Stimulated activated CD8-positive, alpha-beta memory T cell treated with anti-CD3 and anti-CD28 coated beads, Interleukin-12 subunit alpha, Interleukin-12 subunit beta, amount 100 ng/mL, for 24 hours (primary cell): ENCODE results near the gene AHSP.
"Not testable (repeated sequence)": the region's sequence is repeated elsewhere in the genome, so short reads cannot be mapped to it uniquely, and the experiment has no call there.

Experiments used
- DNase-seq: peaks from one replicate; pipeline ENCODE4 v3.0.0-alpha.2; 2020; ENCODE audit errors: extremely low read depth

AHSP gene

DNA sequence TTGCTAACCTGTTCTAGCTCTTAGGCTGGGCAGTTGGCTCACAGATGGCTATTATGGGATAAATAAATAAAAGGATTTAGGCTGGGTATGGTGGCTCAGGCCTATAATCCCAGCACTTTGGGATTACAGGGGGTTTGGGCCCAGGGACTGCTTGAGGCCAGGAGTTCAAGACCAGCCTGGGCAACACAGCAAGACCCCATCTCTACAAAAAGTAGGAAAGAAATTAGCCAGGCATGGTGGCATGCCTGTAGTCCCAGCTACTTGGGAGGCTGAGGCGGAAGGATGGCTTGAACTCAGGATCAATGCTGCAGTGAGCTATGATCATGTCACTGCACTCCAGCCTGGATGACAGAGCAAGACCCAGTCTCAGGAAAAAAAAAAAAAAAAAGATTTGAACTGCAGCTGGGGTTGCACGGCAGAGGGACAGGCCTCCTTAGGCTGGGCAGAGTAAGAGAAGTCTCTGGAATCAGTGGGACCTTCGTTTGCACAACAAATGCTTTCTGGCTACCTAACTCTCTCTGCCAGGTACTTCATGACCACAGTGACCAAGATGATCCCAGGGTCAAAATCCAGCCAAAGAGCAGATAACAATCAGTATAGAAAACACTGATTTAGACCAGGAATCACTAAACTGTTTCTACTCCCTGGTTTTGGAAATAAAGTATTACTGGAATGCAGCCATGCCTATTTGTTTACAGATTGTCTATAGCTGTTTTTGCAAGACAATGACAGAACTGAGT lies 26.3 kb upstream of the AHSP start:
- no peak for DNase-seq

DNA sequence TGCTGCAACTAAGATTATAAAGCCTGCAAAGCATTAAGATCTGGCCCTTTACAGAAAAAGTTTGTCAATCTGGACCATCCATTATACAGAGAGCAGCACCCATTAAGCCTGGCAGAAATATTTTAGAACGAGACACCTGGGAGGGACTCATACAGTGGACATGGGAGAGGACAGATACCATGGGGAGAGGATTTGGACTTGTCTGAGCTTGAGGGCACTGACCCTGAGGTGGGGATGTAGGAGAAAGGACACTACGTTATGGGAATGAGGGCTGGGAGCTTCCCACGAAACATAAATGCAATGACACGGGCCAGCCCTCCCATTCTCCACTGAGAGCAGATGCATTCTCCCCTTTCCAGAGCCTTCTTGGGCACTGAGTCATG lies 25.7 kb upstream of the AHSP start:
- DNase-seq, result no peak

DNA sequence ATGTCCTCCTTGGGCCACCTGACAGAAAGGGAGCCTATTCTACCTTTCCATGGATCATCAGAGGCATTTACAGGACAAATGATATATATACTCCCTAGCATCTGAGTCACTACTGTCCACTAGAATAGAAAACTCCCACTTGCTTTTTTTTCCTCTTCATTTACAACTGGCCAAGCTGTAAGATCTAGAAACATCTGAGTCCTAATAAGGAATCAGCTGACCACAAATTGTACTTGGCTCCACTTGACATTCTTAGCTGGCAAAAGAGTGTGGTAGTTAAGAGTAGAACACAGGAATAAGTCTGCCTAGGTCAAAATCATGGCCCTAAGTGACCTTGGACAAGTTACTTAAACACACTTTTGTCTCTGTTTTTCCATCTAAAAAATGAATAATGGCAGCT lies 24.7 kb upstream of the AHSP start:
- no peak for DNase-seq

GRCh38 chr16:31503555-31503954 lies 24.1 kb upstream of the AHSP start:
- DNase-seq, result not testable (repeated sequence)

DNA sequence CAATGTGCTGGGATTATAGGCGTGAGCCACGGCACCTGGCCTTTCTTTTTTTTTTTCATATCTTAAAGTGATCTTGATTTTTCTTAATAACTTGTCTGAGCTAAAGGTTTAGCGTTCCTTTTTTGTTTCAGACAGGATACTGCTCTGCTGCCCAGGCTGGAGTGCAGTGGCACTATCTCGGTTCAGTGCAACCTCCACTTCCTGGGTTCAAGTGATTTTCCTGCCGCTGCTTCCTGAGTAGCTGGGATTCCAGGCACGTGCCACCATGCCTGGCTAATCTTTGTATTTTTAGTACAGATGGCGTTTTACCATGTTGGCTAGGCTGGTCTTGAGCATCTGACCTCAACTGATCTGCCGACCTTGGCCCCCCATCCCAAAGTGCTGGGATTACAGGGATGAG lies 23.5 kb upstream of the AHSP start:
- no peak for DNase-seq

GRCh38 chr16:31505483-31505882 lies 22.2 kb upstream of the AHSP start:
- DNase-seq, result no peak

GRCh38 chr16:31507617-31507928 lies 20.1 kb upstream of the AHSP start:
- DNase-seq, result no peak

DNA sequence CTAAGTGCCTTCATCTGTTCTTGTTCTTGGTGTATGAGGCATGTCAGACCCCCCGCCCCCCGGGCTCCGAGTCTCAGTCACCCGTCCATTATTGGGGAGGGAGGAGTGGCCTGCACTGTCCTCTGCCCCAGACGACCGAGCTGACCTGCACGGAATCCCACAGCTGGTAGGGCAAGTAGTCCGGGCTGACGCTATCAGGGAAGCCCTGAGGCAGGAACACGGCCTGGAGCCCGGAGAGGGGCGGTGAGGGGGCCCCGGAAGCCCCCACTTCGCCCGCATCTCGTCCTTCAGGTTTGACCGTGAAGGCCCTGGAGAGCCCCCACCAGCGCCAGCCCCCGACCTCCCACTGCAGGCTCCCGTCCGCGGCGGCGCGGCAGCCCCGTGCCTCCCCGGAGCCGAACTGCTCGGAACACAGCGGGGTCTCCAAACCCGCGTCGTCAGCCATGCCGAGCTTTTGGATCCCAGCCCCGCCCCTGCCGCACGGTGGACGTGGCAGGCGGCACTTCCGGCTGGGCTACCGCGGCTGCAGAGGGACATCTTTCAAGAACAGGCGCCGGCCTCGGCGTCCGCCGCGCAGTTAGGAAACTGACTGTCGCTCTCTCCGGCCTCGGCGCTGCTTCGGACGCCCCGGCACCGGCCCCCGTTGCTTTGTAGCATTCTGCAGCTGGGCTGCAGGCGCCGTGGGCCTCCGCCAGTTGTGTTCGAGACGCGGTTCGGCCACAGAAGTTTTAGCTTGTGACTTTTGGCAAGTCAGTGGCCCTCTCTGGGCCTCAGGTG lies 19.6 kb upstream of the AHSP start, which contains the start of gene RUSF1:
TSS of gene RUSF1 (minus strand) at position 463 of the 777 bp plus-strand sequence. CDS start at position 445, 18 bp downstream.
- DNase-seq, result peak; percentile 69

DNA sequence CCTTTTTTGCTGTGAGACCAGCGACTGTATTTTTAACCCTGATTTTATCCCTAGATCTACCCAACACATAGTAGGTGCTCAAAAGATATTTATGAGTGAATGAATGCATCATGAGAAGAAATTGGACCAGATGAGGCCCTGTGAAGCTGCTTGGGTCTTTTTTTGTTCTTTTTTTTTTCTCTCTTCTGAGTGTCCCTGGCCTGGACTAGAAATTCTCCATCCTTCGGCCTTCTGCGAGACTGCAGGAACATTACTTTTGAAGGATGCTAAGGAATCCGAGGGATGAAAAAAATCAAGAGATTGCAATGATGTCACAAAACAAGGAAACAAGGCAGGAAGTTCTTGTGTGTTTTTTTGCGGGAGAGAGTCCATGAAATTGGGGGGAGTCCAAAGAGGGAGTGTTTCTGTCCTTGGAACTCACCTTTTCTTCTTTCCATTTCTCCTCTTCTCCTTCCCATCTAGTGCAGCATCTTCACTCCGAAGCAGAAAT lies 18.9 kb upstream of the AHSP start:
- no peak for DNase-seq

GRCh38 chr16:31513126-31513525 lies 14.6 kb upstream of the AHSP start:
- DNase-seq, result no peak

- DNase-seq, result no peak
Observed at GRCh38 chr16:31513884-31514283, 13.8 kb upstream of the AHSP start.

DNA sequence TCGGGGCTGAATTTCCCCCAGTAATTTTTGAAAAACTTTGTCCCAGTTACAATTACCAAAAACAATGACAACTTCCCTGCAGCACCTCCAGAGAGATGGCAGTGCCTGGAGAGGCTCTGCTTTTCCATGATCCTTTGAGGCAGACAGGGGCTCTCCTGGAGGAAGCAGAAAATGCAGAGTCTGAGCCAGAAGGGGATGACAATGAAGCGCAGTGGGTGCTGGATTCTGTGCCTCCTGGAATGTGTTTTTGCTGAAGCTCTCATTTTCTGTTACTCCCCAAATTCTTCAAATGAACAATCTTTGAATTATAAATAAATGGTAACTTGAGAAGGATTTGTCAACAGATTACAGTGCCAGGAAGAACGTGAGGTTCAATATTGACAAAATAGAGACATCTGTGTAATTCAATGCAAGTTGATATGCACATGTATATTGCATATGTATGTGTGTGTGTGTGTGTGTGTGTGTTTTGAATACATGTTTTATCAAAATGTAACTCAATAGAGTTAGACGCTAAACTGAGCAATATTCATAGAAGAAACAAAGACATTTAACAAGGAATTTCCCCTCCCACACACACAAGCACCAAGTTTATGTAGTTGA lies 9.8 kb upstream of the AHSP start:
- DNase-seq, result no peak

GRCh38 chr16:31519759-31520431 lies 7.8 kb upstream of the AHSP start:
- no peak for DNase-seq

- DNase-seq, result no peak
Observed at GRCh38 chr16:31521368-31521767, 6.3 kb upstream of the AHSP start.

DNA sequence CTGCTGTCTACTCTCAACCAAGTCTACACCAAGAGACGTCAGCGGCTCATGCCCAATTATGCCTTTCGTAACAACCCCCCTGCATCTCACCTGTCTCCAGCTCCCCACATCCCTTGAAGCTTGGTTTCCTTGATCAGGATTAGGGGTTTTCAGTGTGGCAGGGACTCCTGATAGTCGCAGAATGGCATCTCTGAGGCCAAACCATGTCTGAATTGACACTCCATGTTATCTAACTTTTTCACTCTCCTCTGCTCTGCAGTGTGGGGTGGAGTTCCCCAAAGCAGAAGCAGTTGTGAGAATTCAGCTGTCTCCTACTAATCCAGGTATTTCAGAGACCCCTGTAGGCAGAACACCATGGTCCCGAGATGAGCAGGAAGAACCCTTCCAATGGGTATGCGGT lies 5.6 kb upstream of the AHSP start:
- DNase-seq, result no peak

DNA sequence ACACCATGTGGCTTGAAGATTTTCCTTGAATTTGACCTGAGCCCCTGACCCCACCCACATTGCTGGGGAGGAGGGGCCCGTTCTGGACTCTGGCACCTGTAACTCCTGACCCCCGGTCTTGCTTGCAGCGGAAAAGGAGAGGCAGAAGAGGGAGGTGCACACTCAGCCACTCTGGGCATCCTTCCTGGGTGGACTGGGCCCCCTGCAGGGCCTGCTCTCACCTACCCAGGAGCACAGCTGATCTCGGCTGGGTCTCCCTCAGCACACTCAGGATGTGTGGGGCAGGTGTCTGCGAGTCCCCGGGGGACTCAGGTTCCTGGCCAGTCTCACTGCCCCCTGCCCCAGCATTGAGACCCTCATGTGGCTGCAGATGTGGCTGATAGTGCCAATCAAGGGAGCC lies 3.9 kb upstream of the AHSP start:
- DNase-seq, result not testable (repeated sequence)

- DNase-seq, result no peak
Observed at GRCh38 chr16:31525113-31525512, 2.6 kb upstream of the AHSP start.

- no peak for DNase-seq
Observed at GRCh38 chr16:31528523-31529107, 915 bp downstream of the AHSP start.

DNA sequence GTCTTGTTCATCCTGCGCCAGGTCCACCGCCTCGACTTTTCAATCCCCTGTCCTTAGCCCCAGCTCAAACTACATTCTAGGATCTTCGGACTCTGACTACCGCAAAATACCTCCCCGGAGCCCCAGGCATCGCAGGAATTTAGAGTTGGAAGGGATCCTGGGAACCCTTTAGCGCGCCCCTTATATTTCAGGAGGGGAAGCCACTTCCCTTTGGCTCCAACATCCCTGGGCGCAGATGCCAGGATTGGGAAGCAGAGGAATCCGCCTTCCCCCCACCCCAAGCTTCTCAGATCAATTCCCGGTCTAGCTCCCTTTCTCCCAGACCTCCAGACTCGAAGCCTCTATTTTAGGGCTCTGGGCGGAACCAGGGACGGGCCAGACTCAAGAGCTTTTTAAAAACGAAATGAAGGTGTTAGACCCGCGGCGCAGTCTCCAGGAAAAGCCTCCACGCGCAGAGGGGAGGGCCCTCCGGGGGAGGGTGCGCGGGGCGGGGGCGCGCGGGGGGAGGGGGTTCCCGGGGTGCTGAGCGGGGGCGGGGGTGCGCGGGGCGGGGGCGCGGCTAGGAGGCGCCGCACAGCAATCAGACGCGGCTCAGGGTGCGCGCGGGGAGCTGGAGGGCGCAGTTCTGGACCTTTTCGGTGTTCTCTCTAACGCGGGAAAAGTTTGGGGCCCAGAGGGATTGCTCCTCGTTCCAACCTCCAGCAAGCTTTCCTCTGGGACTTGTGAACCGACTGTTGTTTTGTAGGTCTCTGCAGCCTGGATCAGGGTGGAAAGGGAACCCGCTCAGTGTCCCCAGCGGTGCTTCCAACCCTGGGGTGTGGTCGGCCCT lies 1.6 kb downstream of the AHSP start:
- no peak for DNase-seq

DNA sequence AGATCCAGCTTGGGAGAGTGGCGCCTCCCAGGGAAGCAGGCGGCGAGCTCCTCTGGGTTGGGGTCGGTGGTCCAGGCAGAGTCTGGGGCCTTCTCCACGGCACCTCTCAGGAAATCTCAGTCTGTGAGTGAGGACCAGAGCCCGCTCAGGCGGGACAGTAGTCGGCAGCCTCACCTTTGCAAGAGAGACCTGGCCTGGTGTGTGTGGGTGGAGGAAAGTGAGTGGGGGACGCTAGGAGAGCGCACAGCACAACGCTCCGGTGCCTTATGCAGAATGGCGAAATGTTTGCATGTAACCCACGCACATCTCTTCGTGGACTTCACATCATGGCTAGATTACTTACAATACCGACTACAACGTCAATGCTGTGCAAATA lies 2.2 kb downstream of the AHSP start:
- DNase-seq, result no peak

- DNase-seq, result no peak
Observed at GRCh38 chr16:31530405-31530804, 2.7 kb downstream of the AHSP start.
